WTC11 (cell line): ENCODE measurements around the gene ADM. TPM values are rescaled to one million over a fixed set of nuclear protein-coding genes. Genes with fewer than 3 reads are reported as not detected.

Source experiments
- ATAC-seq: fragments of 200-7000 bp; cut with Tn5 transposase; 2 replicates; pipeline ENCODE4 v1.10.0; 2021; ENCODE audit warnings: mild to moderate bottlenecking, moderate library complexity
- CTCF ChIA-PET: fragments of 300-600 bp; sonication (Branson Sonifier 250); formaldehyde crosslinking; loops from one replicate; lab custom pipeline; 2021; ENCODE audit warnings: antibody characterized with exemption; lab: Charles Lee
- POLR2A ChIA-PET: fragments of 350-600 bp; sonication (Branson Sonifier 250); formaldehyde crosslinking; loops from one replicate; lab custom pipeline; 2021; ENCODE audit warnings: antibody characterized with exemption; lab: Charles Lee
- DNase-seq: peaks from one replicate; pipeline ENCODE4 v3.0.0; 2021; ENCODE audit warnings: low spot score
- H3K27ac Mint-ChIP-seq: 2 replicates; pipeline ENCODE4 v1.8.0; 2021; ENCODE audit warnings: mixed read lengths
- H3K27me3 Mint-ChIP-seq: 2 replicates; pipeline ENCODE4 v1.8.0; 2021; ENCODE audit warnings: low read depth, mild to moderate bottlenecking, moderate library complexity, mixed read lengths
- H3K36me3 Mint-ChIP-seq: 2 replicates; pipeline ENCODE4 v1.8.0; 2021; ENCODE audit warnings: mixed read lengths
- H3K4me1 Mint-ChIP-seq: 2 replicates; pipeline ENCODE4 v1.8.0; 2022; ENCODE audit warnings: mixed read lengths
- H3K4me3 Mint-ChIP-seq: 2 replicates; pipeline ENCODE4 v1.8.0; 2021; ENCODE audit warnings: mild to moderate bottlenecking, moderate library complexity, mixed read lengths
- H3K9me3 Mint-ChIP-seq: 2 replicates; pipeline ENCODE4 v1.8.0; 2021; ENCODE audit warnings: mixed read lengths
- ATF1 ChIP-seq: sonication (generic); formaldehyde crosslinking; IDR thresholded peaks from 2 replicates; pipeline ENCODE4 v1.8.1; 2023; ENCODE audit warnings: mild to moderate bottlenecking, moderate library complexity, missing genetic modification reagents
- CBFB ChIP-seq: sonication (generic); formaldehyde crosslinking; IDR thresholded peaks from 2 replicates; pipeline ENCODE4 v1.8.1; 2022; ENCODE audit warnings: mild to moderate bottlenecking, low read depth, missing genetic modification reagents
- CREM ChIP-seq: sonication (generic); formaldehyde crosslinking; IDR thresholded peaks from 2 replicates; pipeline ENCODE4 v1.8.1; 2022; ENCODE audit warnings: mild to moderate bottlenecking, missing genetic modification reagents, moderate library complexity
- GABPB1 ChIP-seq: sonication (generic); formaldehyde crosslinking; IDR thresholded peaks from 2 replicates; pipeline ENCODE4 v1.8.1; 2023; ENCODE audit warnings: mild to moderate bottlenecking, missing genetic modification reagents
- HMGA2 ChIP-seq: fragments of 250-450 bp; sonication (Bioruptor Pico); IDR thresholded peaks from 2 replicates; pipeline ENCODE4 v1.4.0; 2021; ENCODE audit warnings: mild to moderate bottlenecking, moderate library complexity
- NR3C1 ChIP-seq: sonication (generic); formaldehyde crosslinking; conservative IDR thresholded peaks from 2 replicates; pipeline ENCODE4 v1.8.1; 2023; ENCODE audit warnings: low read depth, mild to moderate bottlenecking, missing genetic modification reagents
- ZNF317 ChIP-seq: sonication (generic); formaldehyde crosslinking; IDR thresholded peaks from 2 replicates; pipeline ENCODE4 v1.8.1; 2023; ENCODE audit warnings: low read depth, mild to moderate bottlenecking, moderate library complexity, missing genetic modification reagents, borderline replicate concordance
- ZNF425 ChIP-seq: fragments of 250-450 bp; sonication (Bioruptor Pico); conservative IDR thresholded peaks from 2 replicates; pipeline ENCODE4 v1.9.0; 2021; ENCODE audit warnings: mild to moderate bottlenecking
- total RNA-seq: library from RNA; stranded (reverse); gene quantifications from 3 replicates; pipeline ENCODE4 v1.2.3, GENCODE V29; 2021
- TF ChIP-seq, protein P1 (sequence below): sonication (generic); formaldehyde crosslinking; IDR thresholded peaks from 2 replicates; pipeline ENCODE4 v1.8.1; 2022; ENCODE audit warnings: mild to moderate bottlenecking, missing genetic modification reagents, moderate library complexity, borderline replicate concordance
- TF ChIP-seq, protein P2 (sequence below): sonication (generic); formaldehyde crosslinking; IDR thresholded peaks from 2 replicates; pipeline ENCODE4 v1.8.1; 2023; ENCODE audit warnings: mild to moderate bottlenecking, missing genetic modification reagents, borderline replicate concordance

Gene ADM
- total RNA-seq, 1 experiment from 2014 or later = 18.7 TPM

DNA sequence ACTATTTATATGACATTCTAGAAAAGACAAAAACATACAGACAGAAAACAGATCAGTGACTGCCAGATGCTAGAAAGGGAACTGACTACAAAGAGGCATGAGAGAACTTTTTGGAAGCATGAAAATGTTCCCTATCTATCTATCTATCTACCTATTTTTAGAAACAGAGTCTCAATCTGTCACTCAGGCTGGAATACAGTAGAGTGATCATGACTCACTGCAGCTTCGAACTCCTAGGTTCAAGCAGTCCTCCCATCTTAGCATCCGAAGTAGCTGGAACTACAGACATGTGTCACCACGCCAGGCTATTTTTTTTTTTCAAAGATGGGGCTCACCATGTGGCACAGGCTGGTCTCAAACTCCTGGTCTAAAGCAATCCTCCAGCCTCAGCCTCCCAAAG lies 17.7 kb upstream of the ADM start (continued):
- TF ChIP-seq, protein P1, sequence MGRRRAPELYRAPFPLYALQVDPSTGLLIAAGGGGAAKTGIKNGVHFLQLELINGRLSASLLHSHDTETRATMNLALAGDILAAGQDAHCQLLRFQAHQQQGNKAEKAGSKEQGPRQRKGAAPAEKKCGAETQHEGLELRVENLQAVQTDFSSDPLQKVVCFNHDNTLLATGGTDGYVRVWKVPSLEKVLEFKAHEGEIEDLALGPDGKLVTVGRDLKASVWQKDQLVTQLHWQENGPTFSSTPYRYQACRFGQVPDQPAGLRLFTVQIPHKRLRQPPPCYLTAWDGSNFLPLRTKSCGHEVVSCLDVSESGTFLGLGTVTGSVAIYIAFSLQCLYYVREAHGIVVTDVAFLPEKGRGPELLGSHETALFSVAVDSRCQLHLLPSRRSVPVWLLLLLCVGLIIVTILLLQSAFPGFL (CRISPR knock-in tag) = no peak
- TF ChIP-seq CREM (CRISPR knock-in tag) = no peak

DNA sequence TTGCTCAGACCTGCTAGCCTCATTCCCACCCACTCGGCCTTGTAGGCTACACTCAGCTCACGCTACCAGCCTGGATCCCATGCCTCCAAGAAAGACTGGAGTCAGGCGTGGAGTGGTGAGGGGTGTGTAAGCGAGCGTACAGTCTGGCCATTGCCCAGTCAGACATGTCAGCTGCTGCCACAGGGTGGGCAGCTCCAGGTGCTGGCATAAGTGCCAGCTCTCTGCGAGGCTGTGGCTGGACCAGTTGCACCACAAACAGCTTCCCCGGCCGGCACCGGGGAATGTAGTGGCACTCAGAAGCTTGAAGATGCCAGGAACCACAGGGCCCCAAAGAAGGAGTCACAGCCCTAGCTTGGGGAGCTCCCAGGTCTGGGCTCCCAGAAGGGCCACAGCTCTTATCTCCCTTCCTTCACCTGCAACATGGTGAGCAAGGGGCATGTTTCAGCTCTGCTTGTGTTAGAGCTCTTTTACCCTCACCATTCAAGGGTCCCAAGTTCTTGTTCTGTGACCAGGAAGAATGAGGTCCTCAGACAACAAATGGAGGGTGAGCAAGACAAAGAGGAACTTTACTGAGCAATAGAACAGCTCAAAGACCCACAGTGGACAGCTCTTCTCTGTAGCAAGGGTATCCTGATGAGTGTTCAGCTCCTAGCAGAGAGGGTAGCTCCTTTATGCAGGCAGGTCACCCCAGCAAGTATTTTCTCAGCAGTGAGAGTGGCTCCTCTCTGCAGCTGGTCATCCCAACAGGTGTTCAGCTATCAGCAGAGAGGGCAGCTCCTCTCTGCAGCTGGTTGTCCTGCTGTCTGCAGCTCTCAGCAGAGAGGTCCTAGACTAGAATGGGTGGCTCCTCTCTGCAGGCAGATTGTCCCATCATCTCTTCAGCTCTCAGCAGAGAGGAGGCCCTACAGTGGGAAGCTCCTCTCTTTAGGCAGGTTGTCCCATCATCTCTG lies 16.8 kb upstream of the ADM start:
- ChIA-PET POLR2A (no interaction called here), CTCF (interaction anchor here (2.5 kb wide), 1 partner anchor 16 kb away, joined by 10 read pairs; the partner anchor contains the start of gene ADM)
- Mint-ChIP-seq H3K4me3 (no peak overlapping the region), H3K36me3 (peaks cover 3% of the 10 kb centered on the region; the same call in 1 of the 2 replicates), H3K4me1 (peaks cover 34% of the 10 kb centered on the region), H3K27ac (peak overlapping the region; percentile 46; the same call in 1 of the 2 replicates), H3K9me3 (no peaks in the 10 kb centered on the region), H3K27me3 (no peaks in the 10 kb centered on the region)
- DNase-seq (no peak), ATAC-seq (no peak)
- TF ChIP-seq ZNF317 = no peak
- TF ChIP-seq ATF1 = no peak
- no peak for TF ChIP-seq HMGA2 (CRISPR knock-in tag)
- TF ChIP-seq CBFB (CRISPR knock-in tag) = no peak
- TF ChIP-seq NR3C1 (CRISPR knock-in tag) = no peak
- TF ChIP-seq ZNF425 (CRISPR knock-in tag) = no peak
- TF ChIP-seq, protein P2, sequence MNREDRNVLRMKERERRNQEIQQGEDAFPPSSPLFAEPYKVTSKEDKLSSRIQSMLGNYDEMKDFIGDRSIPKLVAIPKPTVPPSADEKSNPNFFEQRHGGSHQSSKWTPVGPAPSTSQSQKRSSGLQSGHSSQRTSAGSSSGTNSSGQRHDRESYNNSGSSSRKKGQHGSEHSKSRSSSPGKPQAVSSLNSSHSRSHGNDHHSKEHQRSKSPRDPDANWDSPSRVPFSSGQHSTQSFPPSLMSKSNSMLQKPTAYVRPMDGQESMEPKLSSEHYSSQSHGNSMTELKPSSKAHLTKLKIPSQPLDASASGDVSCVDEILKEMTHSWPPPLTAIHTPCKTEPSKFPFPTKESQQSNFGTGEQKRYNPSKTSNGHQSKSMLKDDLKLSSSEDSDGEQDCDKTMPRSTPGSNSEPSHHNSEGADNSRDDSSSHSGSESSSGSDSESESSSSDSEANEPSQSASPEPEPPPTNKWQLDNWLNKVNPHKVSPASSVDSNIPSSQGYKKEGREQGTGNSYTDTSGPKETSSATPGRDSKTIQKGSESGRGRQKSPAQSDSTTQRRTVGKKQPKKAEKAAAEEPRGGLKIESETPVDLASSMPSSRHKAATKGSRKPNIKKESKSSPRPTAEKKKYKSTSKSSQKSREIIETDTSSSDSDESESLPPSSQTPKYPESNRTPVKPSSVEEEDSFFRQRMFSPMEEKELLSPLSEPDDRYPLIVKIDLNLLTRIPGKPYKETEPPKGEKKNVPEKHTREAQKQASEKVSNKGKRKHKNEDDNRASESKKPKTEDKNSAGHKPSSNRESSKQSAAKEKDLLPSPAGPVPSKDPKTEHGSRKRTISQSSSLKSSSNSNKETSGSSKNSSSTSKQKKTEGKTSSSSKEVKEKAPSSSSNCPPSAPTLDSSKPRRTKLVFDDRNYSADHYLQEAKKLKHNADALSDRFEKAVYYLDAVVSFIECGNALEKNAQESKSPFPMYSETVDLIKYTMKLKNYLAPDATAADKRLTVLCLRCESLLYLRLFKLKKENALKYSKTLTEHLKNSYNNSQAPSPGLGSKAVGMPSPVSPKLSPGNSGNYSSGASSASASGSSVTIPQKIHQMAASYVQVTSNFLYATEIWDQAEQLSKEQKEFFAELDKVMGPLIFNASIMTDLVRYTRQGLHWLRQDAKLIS (CRISPR knock-in tag) = no peak

GRCh38 chr11:10288881-10289764 lies 15.8 kb upstream of the ADM start:
- no peak overlapping the region for H3K4me3 Mint-ChIP-seq
- 0 out of 2 replicates have a peak overlapping the region, but pooled peaks have one; percentile 46 for H3K27ac Mint-ChIP-seq
- ATAC-seq (no peak), DNase-seq (no peak)
- H3K36me3 Mint-ChIP-seq = peaks cover 3% of the 10 kb centered on the region; the same call in 1 of the 2 replicates
- H3K27me3 Mint-ChIP-seq = no peaks in the 10 kb centered on the region
- no peaks in the 10 kb centered on the region for H3K9me3 Mint-ChIP-seq
- ChIA-PET CTCF (interaction anchor here (1.4 to 2.5 kb wide), 2 partner anchors 15 to 37 kb away, joined by 3 to 10 read pairs; partner anchors contain the start of gene ADM), POLR2A (no interaction called here)
- H3K4me1 Mint-ChIP-seq = peaks cover 36% of the 10 kb centered on the region
- peak; percentile 59; the same call in 1 of the 2 replicates for TF ChIP-seq GABPB1 (CRISPR knock-in tag)
- no peak for TF ChIP-seq CBFB (CRISPR knock-in tag)
